ENCODE results near the gene ADA.
A peak's percentile ranks its signal among the peaks of the same experiment; 100 is the strongest.

ADA gene

GRCh38 chr20:44644667-44645131 is 6.8 kb downstream of the ADA start:
- no peak for DNase-seq (ENCODE audit: low read depth in 2 of 2)

GRCh38 chr20:44644230-44644617 is 7.3 kb downstream of the ADA start:
- no peak for DNase-seq (ENCODE audit: low read depth in 2 of 2)

- DNase-seq (ENCODE audit: low read depth in 2 of 2): peak in 1 of 2 experiments; percentile 24
Measured at GRCh38 chr20:44643596-44644229, 7.8 kb downstream of the ADA start.

GRCh38 chr20:44643154-44643519 is 8.4 kb downstream of the ADA start:
- no peak for DNase-seq (ENCODE audit: low read depth in 2 of 2)

GRCh38 chr20:44642203-44643153 is 9.0 kb downstream of the ADA start:
- DNase-seq (ENCODE audit: low read depth in 2 of 2): peak; percentile 62 to 64

GRCh38 chr20:44641325-44641724 is 10.2 kb downstream of the ADA start:
- no peak for DNase-seq (ENCODE audit: low read depth in 2 of 2)

- DNase-seq (ENCODE audit: low read depth in 2 of 2): no peak
Measured at GRCh38 chr20:44640522-44640921, 11.0 kb downstream of the ADA start.

- DNase-seq (ENCODE audit: low read depth in 2 of 2): no peak
Measured at GRCh38 chr20:44637522-44638372, 13.8 kb downstream of the ADA start.

- DNase-seq (ENCODE audit: low read depth in 2 of 2): no peak
Measured at GRCh38 chr20:44637042-44637441, 14.5 kb downstream of the ADA start.

- no peak for DNase-seq (ENCODE audit: low read depth in 2 of 2)
Measured at GRCh38 chr20:44635877-44636276, 15.6 kb downstream of the ADA start.

GRCh38 chr20:44633872-44634600 is 17.5 kb downstream of the ADA start:
- no peak for DNase-seq (ENCODE audit: low read depth in 2 of 2)

- no peak for DNase-seq (ENCODE audit: low read depth in 2 of 2)
Measured at GRCh38 chr20:44633187-44633810, 18.2 kb downstream of the ADA start.

- DNase-seq (ENCODE audit: low read depth in 2 of 2): no peak
Measured at GRCh38 chr20:44632103-44632752, 19.3 kb downstream of the ADA start.

- no peak for DNase-seq (ENCODE audit: low read depth in 2 of 2)
Measured at GRCh38 chr20:44630297-44630696, 21.2 kb downstream of the ADA start.

- DNase-seq (ENCODE audit: low read depth in 2 of 2): no peak
Measured at GRCh38 chr20:44629542-44629941, 22.0 kb downstream of the ADA start.

- no peak for DNase-seq (ENCODE audit: low read depth in 2 of 2)
Measured at GRCh38 chr20:44629017-44629385, 22.5 kb downstream of the ADA start.

GRCh38 chr20:44627364-44628010 is 24.0 kb downstream of the ADA start:
- DNase-seq (ENCODE audit: low read depth in 2 of 2): no peak

- DNase-seq (ENCODE audit: low read depth in 2 of 2): no peak
Measured at GRCh38 chr20:44626278-44626677, 25.2 kb downstream of the ADA start.

GRCh38 chr20:44625361-44625760 is 26.1 kb downstream of the ADA start:
- no peak for DNase-seq (ENCODE audit: low read depth in 2 of 2)

GRCh38 chr20:44624743-44625271 is 26.7 kb downstream of the ADA start:
- no peak for DNase-seq (ENCODE audit: low read depth in 2 of 2)
